OCI-LY3 (cell line): ENCODE results near the gene TJP3.

Source experiments
- CTCF ChIP-seq: fragments of 200-600, 300-600 bp; sonication (generic); IDR thresholded peaks from 2 replicates; pipeline ENCODE4 v1.5.1; 2014; ENCODE audit warnings: antibody characterized with exemption, low read length, low read depth
- EZH2phosphoT487 ChIP-seq: fragments of 200-600 bp; shearing (Covaris generic); IDR thresholded peaks from 2 replicates; pipeline ENCODE4 v1.6.1; 2018; ENCODE audit warnings: antibody characterized with exemption, mixed run types, low read depth

GRCh38 chr19:3682741-3683404, 25.3 kb upstream of the TJP3 start:
- TF ChIP-seq CTCF, result no peak
- no peak for TF ChIP-seq EZH2phosphoT487
